GM06990 (cell line): ENCODE results near the gene HLA-B.

Experiments
- DNase-seq: peaks from one replicate; pipeline ENCODE4 v3.0.0-alpha.2; 2011; ENCODE audit not compliant: insufficient read length; ENCODE audit errors: extremely low read depth
- H3K27me3 ChIP-seq: replicated peaks from 2 replicates; pipeline ENCODE4 v1.6.0; 2011; ENCODE audit warnings: low read length; ENCODE audit not compliant: control insufficient read depth, insufficient read depth
- H3K36me3 ChIP-seq: 2 replicates; pipeline ENCODE4 v1.5.1; 2011; ENCODE audit warnings: low read length; ENCODE audit not compliant: control insufficient read depth, insufficient read depth
- H3K4me3 ChIP-seq: replicated peaks from 2 replicates; pipeline ENCODE4 v1.5.1; 2011; ENCODE audit warnings: low read depth, mild to moderate bottlenecking, control low read depth, low read length
- TF ChIP-seq, protein P1 (sequence below): IDR thresholded peaks from 2 replicates; pipeline ENCODE4 v1.5.1; 2011; ENCODE audit warnings: low read length, control low read depth, mild to moderate bottlenecking, inconsistent platforms; ENCODE audit not compliant: insufficient read depth, poor library complexity, severe bottlenecking

HLA-B gene

DNA sequence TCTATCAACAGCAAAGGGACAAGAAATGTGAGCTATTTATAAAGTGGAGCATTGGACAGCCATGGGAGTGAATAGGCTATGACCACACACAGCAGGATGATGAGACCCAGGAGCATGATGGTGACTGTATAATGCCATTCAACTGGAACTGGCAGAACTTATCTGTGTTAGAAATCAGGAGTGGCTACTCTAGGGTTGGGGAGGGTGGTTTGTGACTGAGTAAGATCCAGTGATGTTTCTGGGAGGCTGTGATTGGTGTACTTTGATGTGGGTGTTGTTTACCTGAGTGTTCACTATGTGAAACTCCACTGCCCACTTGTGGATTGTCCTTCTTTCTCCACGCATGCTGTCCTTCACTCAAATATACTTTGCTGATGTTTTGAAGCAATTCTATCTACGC lies 11.5 kb upstream of the HLA-B start:
- no peak for DNase-seq
- no peaks in the 10 kb centered on the region for H3K27me3 ChIP-seq
- H3K36me3 ChIP-seq: no peaks in the 10 kb centered on the region
- TF ChIP-seq, protein P1, sequence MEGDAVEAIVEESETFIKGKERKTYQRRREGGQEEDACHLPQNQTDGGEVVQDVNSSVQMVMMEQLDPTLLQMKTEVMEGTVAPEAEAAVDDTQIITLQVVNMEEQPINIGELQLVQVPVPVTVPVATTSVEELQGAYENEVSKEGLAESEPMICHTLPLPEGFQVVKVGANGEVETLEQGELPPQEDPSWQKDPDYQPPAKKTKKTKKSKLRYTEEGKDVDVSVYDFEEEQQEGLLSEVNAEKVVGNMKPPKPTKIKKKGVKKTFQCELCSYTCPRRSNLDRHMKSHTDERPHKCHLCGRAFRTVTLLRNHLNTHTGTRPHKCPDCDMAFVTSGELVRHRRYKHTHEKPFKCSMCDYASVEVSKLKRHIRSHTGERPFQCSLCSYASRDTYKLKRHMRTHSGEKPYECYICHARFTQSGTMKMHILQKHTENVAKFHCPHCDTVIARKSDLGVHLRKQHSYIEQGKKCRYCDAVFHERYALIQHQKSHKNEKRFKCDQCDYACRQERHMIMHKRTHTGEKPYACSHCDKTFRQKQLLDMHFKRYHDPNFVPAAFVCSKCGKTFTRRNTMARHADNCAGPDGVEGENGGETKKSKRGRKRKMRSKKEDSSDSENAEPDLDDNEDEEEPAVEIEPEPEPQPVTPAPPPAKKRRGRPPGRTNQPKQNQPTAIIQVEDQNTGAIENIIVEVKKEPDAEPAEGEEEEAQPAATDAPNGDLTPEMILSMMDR: no peak
- no peak overlapping the region for H3K4me3 ChIP-seq

DNA sequence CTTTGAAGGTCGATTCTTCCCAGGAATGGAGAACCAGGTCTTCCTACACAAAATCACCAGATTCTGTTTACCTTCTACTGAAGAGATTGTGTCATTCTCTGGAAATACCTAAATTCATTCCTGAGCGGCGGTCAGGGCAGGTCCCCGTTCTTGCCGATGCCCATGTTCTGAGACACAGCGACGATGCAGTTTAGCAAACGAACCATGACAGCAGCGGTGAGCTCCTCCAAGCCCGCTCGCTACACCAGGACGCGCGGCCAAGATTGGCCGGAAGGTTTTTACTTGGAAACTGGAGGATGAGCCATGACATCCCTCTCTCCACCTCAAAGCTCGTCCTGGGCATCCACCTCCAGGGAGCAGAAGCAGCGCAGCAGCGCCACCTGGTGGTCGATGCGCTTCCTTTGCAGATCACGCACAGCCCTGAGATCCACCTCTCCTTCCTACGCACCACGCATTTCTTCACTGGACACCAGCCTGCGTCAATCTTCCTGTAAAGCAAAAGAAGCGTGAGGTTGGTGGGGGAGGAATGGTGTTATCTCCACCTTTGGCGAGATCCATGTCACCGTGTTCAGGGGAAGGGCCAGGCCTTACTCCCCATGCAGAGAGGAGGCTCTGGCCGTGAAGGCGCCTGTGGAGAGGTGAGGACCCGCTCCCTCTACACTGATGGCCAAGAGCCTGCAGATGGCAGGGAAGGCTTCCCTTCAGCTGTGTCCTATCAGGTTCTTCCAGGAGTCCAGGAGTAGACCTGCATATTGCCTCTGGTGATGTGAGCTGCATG lies 9.9 kb upstream of the HLA-B start:
- Histone ChIP-seq H3K4me3 (peak overlapping the region; percentile 33), H3K27me3 (no peaks in the 10 kb centered on the region), H3K36me3 (no peaks in the 10 kb centered on the region)
- TF ChIP-seq, protein P1: peak; percentile 93
- peak; percentile 83 for DNase-seq

DNA sequence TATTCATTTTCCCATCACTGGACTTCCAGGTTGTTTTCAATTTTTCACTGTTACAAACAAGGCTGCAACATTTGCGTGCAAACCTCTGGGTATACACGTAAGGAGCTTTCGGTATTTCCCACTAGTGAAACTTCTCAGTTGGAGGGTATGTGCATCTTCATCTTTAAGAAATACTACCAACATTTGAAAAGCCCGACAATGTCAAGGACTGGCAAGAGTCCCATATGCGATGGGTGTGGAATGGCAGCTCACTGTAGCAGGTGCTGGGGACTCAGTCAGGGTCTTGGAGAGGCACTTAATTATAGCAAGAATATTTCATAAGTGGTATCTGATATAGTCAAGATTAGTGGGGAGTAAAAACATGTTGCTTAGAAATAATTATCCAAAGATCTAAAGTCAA lies 8.9 kb upstream of the HLA-B start:
- H3K4me3 ChIP-seq: no peak overlapping the region
- TF ChIP-seq, protein P1: no peak
- DNase-seq: no peak
- H3K36me3 ChIP-seq: no peaks in the 10 kb centered on the region
- H3K27me3 ChIP-seq: no peaks in the 10 kb centered on the region

DNA sequence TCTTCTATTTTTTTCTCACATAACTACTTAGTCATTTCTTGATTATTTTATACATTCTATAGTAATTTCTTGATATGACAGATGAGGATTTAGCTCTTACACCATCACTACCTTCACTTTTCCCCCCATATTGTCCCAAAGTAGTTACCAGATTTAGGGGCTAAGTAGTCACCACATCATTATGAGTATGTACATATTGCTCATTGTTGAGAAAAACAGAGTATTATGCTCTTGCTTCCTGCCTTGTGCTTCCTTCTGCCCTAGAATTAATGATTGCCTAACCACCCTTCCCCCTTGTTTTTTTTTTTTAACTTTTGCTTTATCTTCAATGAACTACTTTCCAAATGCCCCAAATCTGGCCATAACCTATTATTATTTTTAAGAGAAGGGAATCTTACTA lies 6.8 kb upstream of the HLA-B start:
- TF ChIP-seq, protein P1: no peak
- Histone ChIP-seq H3K4me3 (no peak overlapping the region), H3K36me3 (no peaks in the 10 kb centered on the region), H3K27me3 (no peaks in the 10 kb centered on the region)
- DNase-seq: no peak

DNA sequence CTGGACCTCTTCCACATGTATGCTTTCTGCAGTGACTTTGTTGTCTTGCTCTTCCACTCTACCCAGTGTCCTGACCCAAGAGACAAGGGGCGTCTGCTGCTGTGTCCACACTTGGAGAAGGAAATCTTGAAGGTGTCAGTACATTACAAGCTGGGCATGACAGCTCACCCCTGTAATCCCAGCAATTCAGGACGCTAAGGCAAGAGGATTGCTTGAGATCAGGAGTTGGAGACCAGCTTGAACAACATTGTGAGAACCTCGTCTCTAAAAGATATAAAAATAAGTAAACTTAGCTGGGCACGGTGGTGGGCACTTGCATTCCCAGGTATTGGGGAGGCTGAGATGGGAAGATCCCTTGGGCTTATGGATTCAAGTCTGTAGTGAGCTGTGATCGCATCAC lies 5.8 kb upstream of the HLA-B start:
- Histone ChIP-seq H3K36me3 (no peaks in the 10 kb centered on the region), H3K27me3 (no peaks in the 10 kb centered on the region), H3K4me3 (no peak overlapping the region)
- no peak for DNase-seq
- TF ChIP-seq, protein P1: no peak
